ENCODE data around the gene GSAP. TPM values are rescaled to one million over a fixed set of nuclear protein-coding genes. Genes with fewer than 3 reads are reported as not detected.
"Not testable (repeated sequence)": the region's sequence is repeated elsewhere in the genome, so short reads cannot be mapped to it uniquely, and the experiment has no call there.

Gene GSAP
- total RNA-seq, 1 donor from 2014 or later, result 10.4 TPM

- intact Hi-C loops (cut with micrococcal nuclease), result no loop called here
Measured at GRCh38 chr7:77306231-77307067, 109.7 kb downstream of the GSAP start.

DNA sequence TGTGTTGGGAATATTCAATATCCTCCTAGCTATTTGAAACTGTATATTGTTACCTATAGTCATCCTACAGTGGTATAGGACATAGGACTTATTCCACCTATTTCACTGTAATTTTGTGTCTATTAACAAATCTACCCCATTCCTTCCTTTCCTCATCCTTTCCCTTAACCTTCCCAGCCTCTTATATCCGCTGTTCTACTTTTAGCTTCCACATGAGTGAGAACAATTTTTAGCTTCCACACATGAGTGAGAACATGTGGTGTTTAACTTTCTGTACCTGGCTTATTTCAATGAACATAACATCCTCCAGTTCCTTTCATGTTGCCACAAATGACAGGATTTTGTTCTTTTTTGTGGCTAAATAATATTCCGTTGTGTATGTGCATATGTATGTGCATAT is 120.6 kb downstream of the GSAP start:
- intact Hi-C loops (cut with micrococcal nuclease), result no loop called here

GRCh38 chr7:77293046-77293445 is 123.1 kb downstream of the GSAP start:
- intact Hi-C loops (cut with micrococcal nuclease), result no loop called here

DNA sequence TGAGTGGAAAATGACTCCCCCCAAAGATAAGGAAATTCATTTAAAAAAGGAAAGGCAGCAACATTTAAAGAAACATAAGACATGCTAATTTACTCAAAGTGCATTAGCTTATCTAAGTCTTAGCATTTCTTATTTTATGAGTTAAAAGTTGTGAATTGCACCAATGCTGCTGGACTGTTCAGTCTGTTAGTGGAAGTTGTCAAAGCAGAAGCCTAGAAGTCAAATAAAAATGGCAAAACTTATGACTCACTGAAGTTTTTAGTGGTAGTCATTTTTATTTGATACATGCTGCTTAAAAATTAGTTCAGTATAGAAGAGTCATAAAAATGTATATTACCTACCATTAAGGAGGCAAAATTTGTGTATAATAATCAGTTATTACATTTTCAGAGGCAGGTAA is 125.7 kb downstream of the GSAP start:
- intact Hi-C loops (cut with micrococcal nuclease), result no loop called here

DNA sequence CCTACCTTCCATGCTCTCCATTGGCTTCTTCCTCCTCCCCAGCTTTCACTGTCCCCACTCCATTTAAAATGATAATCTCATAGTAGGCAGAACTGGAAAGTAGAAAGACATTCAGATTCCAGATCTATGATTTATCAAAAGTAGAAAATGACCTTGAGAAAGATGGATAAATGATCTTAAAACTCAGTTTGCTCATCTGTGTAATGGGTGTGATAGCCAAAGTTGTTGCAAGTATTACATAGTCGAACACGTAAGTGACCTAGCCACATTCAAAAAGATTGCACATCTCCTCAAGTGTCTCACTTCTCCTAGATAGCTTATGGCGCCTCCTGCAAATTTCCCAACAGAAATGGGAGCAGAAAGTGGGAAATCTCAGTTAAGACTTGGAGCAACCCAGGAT is 126.8 kb downstream of the GSAP start:
- intact Hi-C loops (cut with micrococcal nuclease), result no loop called here

- intact Hi-C loops (cut with micrococcal nuclease), result no loop called here
Measured at GRCh38 chr7:77288676-77289320, 127.4 kb downstream of the GSAP start.

DNA sequence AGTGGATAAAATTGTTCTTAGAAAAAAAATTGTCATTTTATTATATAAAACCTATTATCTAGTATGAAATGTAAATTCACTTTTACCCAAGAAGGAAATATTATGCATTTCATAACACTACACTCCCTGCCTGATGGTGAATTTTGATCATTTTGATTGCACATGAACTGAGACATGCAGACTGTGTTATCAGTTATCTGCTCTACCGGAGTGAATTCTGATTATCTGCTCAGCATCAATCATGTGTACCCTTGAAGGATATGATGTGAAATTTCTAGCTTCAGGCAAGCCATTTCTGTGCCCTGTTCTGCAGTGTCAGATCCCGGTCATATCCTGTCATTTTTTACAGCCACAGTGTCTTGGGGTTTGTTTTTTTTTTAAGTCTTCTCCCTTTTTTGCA is 131.5 kb downstream of the GSAP start:
- intact Hi-C loops (cut with micrococcal nuclease), result no loop called here

DNA sequence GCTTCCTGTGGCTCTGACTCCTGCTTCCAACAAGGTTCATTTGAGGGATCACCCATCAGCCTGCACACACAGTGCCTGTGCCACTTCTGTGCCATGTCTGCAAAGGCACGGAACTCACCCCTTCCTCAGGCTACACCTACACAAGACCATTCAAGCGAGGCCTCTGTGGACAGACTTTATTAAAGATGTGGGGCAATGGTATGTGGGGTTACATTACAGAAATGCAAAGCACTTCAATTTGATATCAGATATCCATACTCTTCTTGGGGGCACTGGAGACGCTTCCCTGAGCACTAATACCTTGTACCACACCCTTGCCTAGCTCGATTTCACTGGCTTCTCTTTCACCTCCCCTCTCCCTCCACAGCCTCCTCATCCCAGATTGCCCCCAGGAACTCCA is 132.1 kb downstream of the GSAP start:
- intact Hi-C loops (cut with micrococcal nuclease), result no loop called here

GRCh38 chr7:77282897-77283296 is 133.3 kb downstream of the GSAP start:
- intact Hi-C loops (cut with micrococcal nuclease), result no loop called here

DNA sequence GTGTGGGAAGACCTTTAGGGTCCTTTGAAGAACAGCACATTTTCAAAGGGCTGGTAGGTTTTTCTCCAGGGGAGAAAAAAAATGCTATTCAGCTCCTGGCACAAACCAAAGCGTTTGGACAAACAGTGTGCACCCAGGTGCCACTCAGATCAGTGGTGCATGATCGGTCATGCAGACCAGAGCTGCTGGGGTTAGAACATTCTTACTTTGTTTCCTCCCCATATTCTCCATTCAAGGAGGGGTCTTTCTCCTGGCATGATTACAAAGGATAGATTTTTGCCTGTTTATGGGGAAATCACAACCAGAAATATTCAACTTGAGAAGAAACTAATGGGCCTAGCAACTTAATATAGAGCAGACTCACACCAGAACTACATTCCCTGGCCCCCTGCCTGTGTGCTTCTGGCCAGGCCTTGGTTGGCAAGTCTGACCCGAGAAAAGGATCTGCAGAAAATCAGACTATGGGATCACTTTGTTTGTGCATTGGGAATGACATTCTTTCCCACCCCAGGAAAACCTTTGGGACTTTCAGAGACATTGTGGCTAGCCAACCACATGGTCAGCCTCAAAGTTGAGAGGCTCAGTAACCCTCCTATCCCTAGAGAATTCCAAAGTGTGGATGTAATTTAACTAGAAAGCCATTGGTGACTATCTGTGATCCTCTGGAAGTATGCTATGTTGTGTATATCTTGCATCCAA is 134.2 kb downstream of the GSAP start:
- intact Hi-C loops (cut with micrococcal nuclease), result no loop called here

DNA sequence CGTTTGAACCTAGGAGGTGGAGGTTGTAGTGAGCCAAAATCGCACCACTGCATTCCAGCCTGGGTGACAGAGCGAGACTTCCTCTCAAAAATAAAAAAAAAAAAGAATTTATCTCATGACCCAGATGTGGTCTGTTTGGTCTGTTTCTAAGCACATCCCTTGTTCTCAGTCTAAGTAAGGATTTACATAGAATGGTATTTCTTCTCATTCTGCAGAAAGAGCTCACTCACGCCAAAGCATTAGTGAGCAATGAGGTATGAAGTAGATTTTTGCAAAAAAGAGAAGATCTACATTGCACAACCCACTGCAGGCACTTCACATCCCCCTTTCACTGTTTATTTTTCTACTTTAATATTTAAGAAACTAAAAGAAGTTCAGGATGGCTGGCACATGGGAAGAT is 140.0 kb downstream of the GSAP start:
- intact Hi-C loops (cut with micrococcal nuclease), result no loop called here

- intact Hi-C loops (cut with micrococcal nuclease), result not testable (repeated sequence)
Measured at GRCh38 chr7:77275663-77276062, 140.5 kb downstream of the GSAP start.

DNA sequence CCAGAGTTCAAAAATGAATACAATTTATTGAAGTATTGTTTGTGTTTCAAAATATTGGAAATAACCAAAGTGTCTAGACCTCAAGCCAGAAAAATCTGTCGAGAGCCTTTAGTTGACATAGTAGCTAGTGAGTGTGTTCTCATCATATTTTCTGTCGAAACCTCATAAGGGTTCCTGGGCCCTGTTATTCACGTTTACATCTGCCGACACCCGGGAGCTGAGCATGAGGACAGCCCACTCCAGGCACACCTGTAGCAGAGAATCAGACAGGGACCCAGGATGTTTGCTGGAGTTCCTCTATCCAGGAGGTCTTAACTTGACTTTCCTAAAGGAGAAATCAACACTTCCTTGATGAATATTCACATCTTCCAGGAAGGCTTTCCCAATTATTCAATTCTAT is 144.4 kb downstream of the GSAP start:
- intact Hi-C loops (cut with micrococcal nuclease), result no loop called here

GRCh38 chr7:77270094-77270480 is 146.1 kb downstream of the GSAP start:
- intact Hi-C loops (cut with micrococcal nuclease), result no loop called here

DNA sequence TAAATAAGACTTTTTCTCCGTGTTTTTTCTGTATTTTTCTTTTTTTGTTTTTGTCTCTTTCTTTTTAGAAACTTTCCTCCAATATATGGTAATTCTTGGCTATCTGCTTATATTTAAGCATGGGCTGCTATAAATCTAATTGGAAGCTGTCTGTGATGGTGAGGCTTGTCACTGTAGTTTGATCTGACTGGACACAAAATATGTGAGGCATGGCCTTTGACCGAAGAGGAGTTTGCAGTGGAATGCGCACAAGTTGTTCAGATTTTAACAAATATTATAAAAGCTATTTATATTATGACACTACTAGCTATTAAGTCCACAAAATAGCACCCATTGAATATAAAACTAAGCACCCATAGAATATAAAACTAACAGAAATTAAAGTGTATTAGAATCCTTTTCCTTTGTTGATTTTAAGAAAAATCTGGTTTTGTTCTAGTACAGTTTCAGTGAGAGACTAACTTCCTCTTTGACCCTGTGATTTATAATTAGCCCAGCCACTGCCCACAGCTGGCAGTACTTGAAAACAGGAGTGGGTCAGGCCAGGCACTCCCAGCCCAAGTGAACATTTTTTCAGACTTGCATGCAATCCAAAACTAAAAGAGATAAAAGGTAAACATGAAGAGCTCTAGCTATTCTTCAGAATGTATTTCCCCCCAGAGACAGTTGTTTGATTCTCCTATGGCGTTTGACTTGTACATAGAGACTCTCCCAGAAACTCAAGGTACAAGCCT is 146.6 kb downstream of the GSAP start:
- intact Hi-C loops (cut with micrococcal nuclease), result no loop called here

GRCh38 chr7:77266291-77266794 is 149.8 kb downstream of the GSAP start:
- intact Hi-C loops (cut with micrococcal nuclease), result loop anchor here (1.0 kb wide), 1 partner anchor 64 kb away; no protein-coding TSS in a partner anchor

DNA sequence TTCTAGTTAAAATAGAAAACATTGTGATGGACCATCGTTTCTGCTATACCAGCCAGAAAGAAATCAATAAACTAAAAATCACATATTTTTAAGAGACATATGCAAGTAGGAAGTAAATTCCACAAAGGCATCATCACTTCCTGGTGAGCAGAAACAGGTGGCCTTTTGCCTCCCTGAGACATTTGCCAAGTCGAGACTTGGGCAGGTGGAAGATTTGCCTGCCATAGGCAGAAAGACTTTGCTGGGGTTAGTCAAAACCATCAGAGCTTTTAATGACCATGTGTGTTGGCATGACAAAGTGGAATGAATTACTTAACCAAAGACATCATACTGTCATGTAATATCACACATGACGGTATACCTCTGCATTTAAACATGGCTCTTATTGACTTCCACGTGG is 150.5 kb downstream of the GSAP start:
- intact Hi-C loops (cut with micrococcal nuclease), result loop anchor here (1.0 kb wide), 1 partner anchor 65 kb away; no protein-coding TSS in a partner anchor

DNA sequence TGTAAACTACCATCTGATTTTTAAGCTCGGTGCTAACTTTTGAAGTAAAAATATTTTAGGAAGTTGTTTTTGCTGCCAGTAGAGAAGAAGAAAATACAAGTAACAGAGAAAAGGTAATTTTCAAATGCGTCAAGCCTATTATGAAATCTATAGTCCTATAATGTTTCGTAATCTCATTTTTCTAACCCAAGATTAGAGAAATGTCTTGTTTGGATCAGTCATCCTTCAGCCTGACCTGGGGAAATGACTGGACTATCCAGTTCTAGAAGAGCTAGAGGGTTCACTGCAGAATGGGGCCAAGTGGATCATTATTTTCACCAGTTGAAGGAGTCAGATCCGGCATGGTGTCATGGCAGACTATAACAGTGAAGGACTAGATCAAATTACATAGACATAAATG is 153.8 kb downstream of the GSAP start:
- intact Hi-C loops (cut with micrococcal nuclease), result no loop called here

All from T-helper 1 cell treated with Interleukin-12 subunit alpha and Interleukin-12 subunit beta and Interleukin-4 antibody, amounts not matched to agents 30 ng/mL and 1 ng/mL, for 36 hours (primary cell).